Activated CD8-positive, alpha-beta memory T cell treated with anti-CD3 and anti-CD28 coated beads, Interleukin-2, amount 50 U/mL, for 24 hours (primary cell): ENCODE measurements around the gene LIN52.
A peak's percentile ranks its signal among the peaks of the same experiment; 100 is the strongest.

Experiments
- DNase-seq: peaks from one replicate; pipeline ENCODE4 v3.0.0-alpha.2; 2020; ENCODE audit errors: extremely low read depth

LIN52 gene

DNA sequence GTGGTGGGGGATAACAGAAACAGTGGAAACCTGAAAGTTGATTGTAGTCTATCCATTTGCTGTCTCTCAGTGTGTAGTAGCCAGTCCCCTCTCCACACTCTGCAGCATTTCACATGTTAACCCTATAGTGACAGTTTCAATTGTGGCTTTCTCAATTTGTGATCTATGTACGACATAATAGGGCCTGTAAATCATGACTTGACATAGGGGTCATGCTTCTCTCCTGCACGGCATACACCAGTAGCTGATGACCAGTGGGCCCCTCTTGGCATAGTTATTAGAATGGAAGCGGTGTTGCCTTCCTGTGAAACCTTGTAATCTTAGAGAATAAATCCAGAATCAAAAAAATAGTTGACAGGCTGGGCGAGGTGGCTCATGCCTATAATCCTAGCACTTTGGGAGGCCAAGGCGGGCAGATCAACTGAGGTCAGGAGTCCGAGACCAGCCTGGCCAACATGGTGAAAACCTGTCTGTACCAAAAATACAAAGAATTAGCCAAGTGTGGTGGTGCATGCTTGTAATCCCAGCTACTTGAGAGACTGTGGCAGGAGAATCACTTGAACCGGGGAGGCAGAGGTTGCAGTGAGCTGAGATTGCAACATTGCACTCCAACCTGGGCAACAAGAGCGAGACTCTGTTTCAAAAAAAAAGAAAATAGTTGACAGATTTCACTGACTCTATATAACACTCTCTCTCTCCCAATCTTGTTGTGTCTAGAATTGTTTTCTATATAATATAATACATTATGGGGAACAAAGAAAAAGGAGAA lies 109.9 kb downstream of the LIN52 start:
- no peak for DNase-seq

GRCh38 chr14:74195623-74196022 lies 110.9 kb downstream of the LIN52 start:
- no peak for DNase-seq

DNA sequence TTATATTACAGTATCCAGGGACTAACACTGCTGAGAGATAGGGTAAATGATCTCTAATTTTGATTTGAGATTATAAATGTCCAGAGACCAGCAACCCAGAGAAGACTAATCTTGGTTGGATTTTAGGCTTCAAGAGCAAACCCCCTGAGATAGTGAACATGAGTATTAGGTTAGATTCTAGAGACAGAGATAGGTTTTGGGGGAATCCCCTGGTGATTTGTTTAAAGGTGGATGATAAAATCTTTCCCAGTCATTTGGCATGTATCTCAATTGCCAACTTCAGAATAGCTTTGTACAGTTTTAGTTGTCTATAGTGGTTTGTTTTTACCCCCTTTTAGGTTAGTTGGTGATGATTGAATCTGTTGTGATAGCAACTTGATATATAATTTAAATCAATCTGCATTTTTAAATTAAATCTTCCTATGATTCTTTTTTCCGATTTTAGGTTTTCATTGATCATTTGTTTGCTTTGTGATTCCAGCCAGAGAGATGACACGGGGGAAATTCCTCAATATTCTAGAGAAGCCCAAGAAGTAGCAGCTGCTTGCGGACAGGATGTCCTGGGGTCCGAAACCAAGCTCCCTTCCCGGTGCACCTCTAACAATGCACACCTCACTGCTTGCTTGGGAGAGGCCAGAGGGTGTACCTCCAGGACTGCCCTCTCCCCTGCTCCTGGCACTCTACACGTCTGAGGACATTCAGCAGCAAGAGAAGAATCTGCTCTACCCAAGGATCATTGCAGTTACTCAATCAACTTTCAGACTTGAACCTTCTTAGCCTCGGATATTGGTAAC lies 113.9 kb downstream of the LIN52 start:
- no peak for DNase-seq

DNA sequence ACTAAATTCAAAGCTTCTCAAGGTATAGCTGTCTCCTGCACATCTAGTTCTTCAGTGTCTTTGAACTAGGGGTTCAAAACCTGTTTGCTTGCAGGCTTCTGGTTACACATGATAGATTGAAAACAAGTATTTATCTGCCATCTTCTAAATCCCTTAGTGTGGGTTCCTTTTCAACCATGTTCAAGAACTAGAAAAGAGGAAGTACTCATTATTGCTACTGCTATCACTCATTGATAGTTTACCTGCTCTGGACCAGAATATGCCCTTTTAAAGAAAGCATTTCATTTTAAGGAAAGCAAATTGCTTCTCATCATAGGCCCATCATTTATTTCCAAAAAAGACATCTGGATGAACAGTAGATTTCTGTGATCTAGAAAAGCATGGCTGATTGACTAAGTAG lies 117.4 kb downstream of the LIN52 start:
- no peak for DNase-seq

- no peak for DNase-seq
Observed at GRCh38 chr14:74203639-74204038, 118.9 kb downstream of the LIN52 start.

GRCh38 chr14:74204491-74204890 lies 119.7 kb downstream of the LIN52 start:
- DNase-seq, result no peak

- no peak for DNase-seq
Observed at GRCh38 chr14:74205882-74206281, 121.1 kb downstream of the LIN52 start.

GRCh38 chr14:74207943-74208342 lies 123.2 kb downstream of the LIN52 start:
- DNase-seq, result no peak

- no peak for DNase-seq
Observed at GRCh38 chr14:74208642-74209041, 123.9 kb downstream of the LIN52 start.

DNA sequence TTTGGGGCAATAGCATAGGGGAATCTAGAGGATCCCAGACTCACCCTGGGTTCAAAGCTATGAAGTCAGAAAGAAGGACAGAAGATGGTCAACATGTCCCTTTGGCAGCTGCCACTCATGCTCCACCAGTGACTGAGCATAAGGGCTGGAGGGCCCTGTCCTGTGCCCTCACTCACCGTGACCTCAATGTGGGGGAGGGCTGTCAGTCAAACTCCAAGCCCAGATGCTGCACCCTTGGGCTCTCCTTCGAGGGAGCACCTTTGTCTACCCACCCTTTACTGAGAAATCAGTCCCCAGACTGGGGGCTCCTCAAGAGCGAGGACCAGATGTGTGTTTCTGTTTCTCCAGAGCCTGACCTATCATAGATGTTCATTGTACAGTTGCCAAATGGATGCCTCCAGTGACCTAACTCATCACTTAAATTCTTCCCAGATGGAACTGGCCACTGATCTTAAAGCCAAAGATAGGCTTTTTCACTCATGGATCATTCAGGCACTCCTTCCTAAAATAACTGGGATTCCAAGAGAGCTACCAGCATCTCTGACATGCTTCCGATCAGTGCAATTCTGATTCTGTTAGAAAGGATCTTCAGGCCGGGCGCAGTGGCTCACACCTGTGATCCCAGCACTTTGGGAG lies 127.3 kb downstream of the LIN52 start:
- no peak for DNase-seq

DNA sequence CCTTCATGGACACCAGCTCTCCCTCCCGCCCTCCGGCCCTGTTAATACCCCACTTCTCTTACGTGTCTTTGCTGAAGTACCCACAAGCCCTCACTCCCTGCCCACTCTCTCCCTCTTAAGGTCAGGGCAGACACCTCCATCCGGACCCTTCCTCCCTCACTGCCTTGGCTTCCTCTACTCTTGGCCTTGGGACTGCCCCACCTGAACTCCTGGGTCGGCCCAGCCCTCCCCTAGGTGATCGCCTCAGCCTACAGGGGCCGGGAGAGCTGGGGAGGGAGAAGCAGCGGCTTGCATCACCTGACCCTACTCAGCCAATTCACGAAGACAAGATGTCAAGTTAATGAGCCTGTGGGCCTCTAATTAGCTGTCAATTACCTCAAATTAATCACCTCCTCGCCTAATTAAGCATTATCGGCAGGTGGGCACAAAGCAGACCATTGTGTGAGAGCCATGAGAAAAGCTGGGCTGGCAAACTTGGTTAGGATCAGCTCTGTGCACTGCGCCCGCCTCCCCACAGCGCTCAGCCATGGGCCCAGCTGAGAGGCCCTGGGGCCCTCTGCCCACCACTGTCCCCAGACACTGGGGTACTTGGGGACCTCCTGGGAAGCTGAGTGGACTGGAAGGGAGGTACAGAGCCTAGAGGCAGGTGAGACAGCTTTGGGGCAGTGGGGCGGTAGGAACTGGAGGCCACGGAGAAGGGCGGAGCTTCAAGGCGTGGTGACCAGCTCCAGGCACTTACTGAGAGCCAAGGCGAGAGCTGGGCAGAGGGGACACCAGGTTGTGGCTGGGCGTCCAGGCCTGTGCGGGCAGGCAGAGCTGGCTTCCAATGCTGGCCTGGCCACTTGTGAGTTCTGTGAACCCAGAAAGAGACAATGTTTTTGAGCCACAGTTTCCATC lies 129.4 kb downstream of the LIN52 start:
- DNase-seq, result no peak

GRCh38 chr14:74216671-74217070 lies 131.9 kb downstream of the LIN52 start:
- no peak for DNase-seq

DNA sequence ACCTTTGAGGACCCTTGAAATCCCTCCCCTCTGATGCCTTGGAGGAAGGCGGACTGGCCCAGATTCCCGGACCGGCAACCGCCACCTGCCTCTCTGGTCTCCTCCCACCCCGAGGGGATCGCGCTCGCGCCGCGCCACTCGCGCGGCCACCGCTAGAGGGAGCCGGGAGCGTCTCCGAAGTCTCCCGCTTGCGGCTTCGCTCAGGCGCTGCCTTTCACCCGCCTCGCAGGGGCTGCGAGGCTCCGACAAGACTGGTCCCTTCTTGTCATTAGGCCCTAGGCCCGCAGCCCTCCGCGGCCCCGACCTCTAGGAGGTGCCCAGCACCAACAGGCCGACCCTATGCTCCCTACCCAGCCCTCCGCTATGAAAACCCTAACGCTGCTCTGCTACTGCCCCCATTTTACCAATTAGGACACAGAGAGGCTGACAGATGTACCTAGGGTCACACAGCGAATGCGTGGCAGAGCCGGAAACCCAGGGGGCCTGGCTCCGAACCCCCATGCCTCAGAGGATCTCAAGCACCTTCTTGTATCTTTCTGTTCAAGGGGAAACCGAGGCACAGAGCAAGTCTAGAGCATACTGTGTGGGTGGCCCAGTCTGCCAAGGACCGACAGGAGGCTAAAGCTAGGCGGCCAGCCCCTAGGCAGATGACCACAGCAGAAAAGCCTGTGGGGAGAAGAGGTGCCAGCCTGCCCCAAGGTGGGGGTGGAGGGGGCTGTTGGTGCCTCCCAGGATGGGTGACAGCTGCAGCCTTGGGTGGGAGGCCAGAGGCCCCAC lies 133.1 kb downstream of the LIN52 start:
- DNase-seq, result peak; percentile 42

DNA sequence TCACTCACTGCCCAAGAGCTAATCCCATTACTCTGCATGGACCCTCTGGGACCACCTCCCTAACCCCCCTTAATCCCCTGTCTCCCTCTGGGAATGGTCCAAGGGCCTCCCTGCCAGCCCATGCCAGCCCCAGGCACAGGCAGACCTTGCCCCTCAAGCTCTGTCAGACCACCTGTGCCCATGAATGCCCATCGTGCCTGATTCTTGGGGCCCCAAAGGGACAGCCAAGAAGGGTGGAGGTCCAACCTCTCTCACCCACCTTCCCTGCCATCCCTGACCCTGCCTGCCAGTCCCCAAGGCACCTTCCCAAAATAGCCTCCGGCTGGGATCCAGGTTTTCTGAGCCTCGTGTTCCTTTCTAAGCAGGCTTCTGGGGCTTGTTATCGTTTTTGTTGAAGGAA lies 133.7 kb downstream of the LIN52 start:
- no peak for DNase-seq

- no peak for DNase-seq
Observed at GRCh38 chr14:74219277-74220205, 134.8 kb downstream of the LIN52 start.

- no peak for DNase-seq
Observed at GRCh38 chr14:74220991-74221390, 136.2 kb downstream of the LIN52 start.

- no peak for DNase-seq
Observed at GRCh38 chr14:74221741-74222140, 137.0 kb downstream of the LIN52 start.

DNA sequence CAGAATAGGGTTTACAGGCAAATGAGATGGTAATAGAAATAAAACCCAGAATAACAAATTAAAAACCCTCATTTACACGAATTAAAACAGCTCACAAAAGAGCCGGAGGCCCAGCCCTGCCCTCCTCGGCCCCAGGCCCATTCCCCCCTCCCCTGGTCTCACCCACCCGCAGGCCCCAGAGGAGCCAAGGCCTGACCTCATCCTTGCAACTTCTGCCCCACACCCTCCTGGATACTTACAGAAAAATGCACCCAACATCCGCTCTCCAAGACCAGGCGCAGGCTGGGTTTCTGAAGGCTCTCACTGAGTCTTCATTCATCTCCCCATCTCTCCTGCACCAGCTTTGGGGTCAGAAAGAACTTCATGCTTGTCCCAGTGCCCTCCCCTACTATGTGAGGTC lies 138.3 kb downstream of the LIN52 start:
- no peak for DNase-seq

DNA sequence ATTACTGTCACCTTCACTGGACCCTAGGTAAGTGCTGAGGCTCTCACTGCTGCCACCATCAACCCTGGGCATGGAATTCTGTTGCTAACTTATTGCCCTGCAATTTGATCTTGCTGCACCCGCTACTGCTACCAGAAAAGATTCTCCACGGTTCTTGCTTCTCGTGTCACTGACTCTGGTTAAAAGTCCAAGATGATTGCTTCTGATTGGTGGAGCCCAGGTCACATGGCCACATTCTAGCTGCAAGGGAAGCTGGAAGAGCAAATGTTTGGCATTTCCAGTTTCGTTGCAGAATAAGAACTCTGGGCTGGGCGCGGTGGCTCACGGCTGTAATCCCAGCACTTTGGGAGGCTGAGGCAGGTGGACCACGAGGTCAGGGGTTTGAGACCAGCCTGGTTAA lies 147.0 kb downstream of the LIN52 start:
- no peak for DNase-seq

- no peak for DNase-seq
Observed at GRCh38 chr14:74235017-74235416, 150.3 kb downstream of the LIN52 start.
